ENCODE measurements around the gene ART4. TPM values are rescaled to one million over a fixed set of nuclear protein-coding genes. Genes with fewer than 3 reads are reported as not detected.

The ART4 gene
- polyA plus RNA-seq, 4 donors, result 0.07 to 0.42 (median 0.12) TPM

Other genes starting within 250 kb of the ART4 start
- under 1 TPM; 0.29 to 0.63 (median 0.47) TPM for gene GUCY2C, start 146.9 kb downstream of the ART4 start, polyA plus RNA-seq (ENCODE audit: insufficient read length in 4 of 4)
- gene WBP11, start 40.0 kb downstream of the ART4 start, polyA plus RNA-seq (ENCODE audit: insufficient read length in 4 of 4), result 100 to 1,000 TPM in 2 of 4 donors, 10 to 100 TPM in 2; 72.1 to 127 (median 105) TPM
- gene C12orf60, start 39.9 kb downstream of the ART4 start, polyA plus RNA-seq (ENCODE audit: insufficient read length in 4 of 4), result 1 to 10 TPM; 1.4 to 5.9 (median 5.0) TPM
- 1 to 10 TPM in 3 of 4 donors, under 1 TPM in 1; 0.23 to 3.1 (median 2.5) TPM for gene SMCO3, start 29.3 kb downstream of the ART4 start, polyA plus RNA-seq (ENCODE audit: insufficient read length in 4 of 4)
- gene MGP, start 42.3 kb upstream of the ART4 start, polyA plus RNA-seq (ENCODE audit: insufficient read length in 4 of 4), result 100 to 1,000 TPM in 1 of 4 donors, 10 to 100 TPM in 3; 28.8 to 422 (median 81.6) TPM
- gene ERP27, start 95.0 kb upstream of the ART4 start, polyA plus RNA-seq (ENCODE audit: insufficient read length in 4 of 4), result 10 to 100 TPM in 3 of 4 donors, under 1 TPM in 1; 0.46 to 33.2 (median 28.2) TPM
- 10 to 100 TPM; 43.1 to 67.6 (median 55.7) TPM for gene ARHGDIB, start 118.1 kb upstream of the ART4 start, polyA plus RNA-seq (ENCODE audit: insufficient read length in 4 of 4)
- gene PDE6H, start 129.5 kb upstream of the ART4 start, polyA plus RNA-seq (ENCODE audit: insufficient read length in 4 of 4), result not detected

All from left renal pelvis (tissue), 4 donors.